Activated CD4-positive, alpha-beta T cell treated with anti-CD3 and anti-CD28 coated beads for 36 hours (primary cell): Measurements from ENCODE around the gene SOX8. TPM values are rescaled to one million over a fixed set of nuclear protein-coding genes. Genes with fewer than 3 reads are reported as not detected.
A peak's percentile ranks its signal among the peaks of the same experiment; 100 is the strongest.

Source experiments
- ATAC-seq: fragments of 200-7000 bp; cut with Tn5 transposase; one replicate; pipeline ENCODE4 v1.10.0; 2021; ENCODE audit warnings: mild to moderate bottlenecking, moderate library complexity
- CTCF ChIA-PET: fragments of 350-600 bp; sonication (Branson Sonifier 250); formaldehyde crosslinking; loops from one replicate; lab custom pipeline; 2021; ENCODE audit warnings: antibody characterized with exemption; lab: Charles Lee
- POLR2A ChIA-PET: fragments of 350-600 bp; sonication (Branson Sonifier 250); formaldehyde crosslinking; loops from one replicate; lab custom pipeline; 2021; ENCODE audit warnings: antibody characterized with exemption, inconsistent platforms; lab: Charles Lee
- DNase-seq: peaks from one replicate; pipeline ENCODE4 v3.0.0-alpha.2; 2020
- H3K27ac Mint-ChIP-seq: one replicate; pipeline ENCODE4 v1.8.0; 2021; ENCODE audit warnings: mixed read lengths
- H3K27me3 Mint-ChIP-seq: one replicate; pipeline ENCODE4 v1.8.0; 2021; ENCODE audit warnings: mixed read lengths
- H3K36me3 Mint-ChIP-seq: one replicate; pipeline ENCODE4 v1.8.0; 2021; ENCODE audit warnings: low read depth, mixed read lengths
- H3K4me1 Mint-ChIP-seq: one replicate; pipeline ENCODE4 v1.8.0; 2021; ENCODE audit warnings: mixed read lengths
- H3K4me3 Mint-ChIP-seq: one replicate; pipeline ENCODE4 v1.8.0; 2021; ENCODE audit warnings: mild to moderate bottlenecking, moderate library complexity, mixed read lengths
- H3K9me3 Mint-ChIP-seq: one replicate; pipeline ENCODE4 v1.8.0; 2021; ENCODE audit warnings: low read depth, mixed read lengths
- intact Hi-C, 2 experiments: fragments of 100-400 bp; cut with DNase I in 1 of 2; cut with micrococcal nuclease in 1 of 2; formaldehyde crosslinking; loops; one replicate each; pipeline versions ENCODE4 v1.14.2 to v1.15.1; 2022 to 2024; cut with DNase I, micrococcal nuclease
- total RNA-seq, 2 experiments: library from RNA; stranded (reverse); gene quantifications; one replicate each; pipeline ENCODE4 v1.2.3, GENCODE V29; 2021

Gene SOX8
- total RNA-seq, 2 experiments from 2014 or later: 1.4 to 1.6 TPM

- Mint-ChIP-seq H3K9me3 (no peaks in the 10 kb centered on the region), H3K36me3 (no peaks in the 10 kb centered on the region), H3K4me1 (peaks cover 11% of the 10 kb centered on the region), H3K27ac (no peak overlapping the region), H3K4me3 (peak overlapping the region; percentile 26), H3K27me3 (peaks cover 4% of the 10 kb centered on the region)
- no peak for ATAC-seq
- ChIA-PET POLR2A (interaction anchor here (1.1 to 1.2 kb wide), 2 partner anchors 14 to 15 kb away, joined by 3 read pairs; no protein-coding TSS in a partner anchor), CTCF (no interaction called here)
- intact Hi-C loops: no loop called here
- peak; percentile 49 for DNase-seq
Measured at GRCh38 chr16:982145-983043, 824 bp downstream of the SOX8 start.

DNA sequence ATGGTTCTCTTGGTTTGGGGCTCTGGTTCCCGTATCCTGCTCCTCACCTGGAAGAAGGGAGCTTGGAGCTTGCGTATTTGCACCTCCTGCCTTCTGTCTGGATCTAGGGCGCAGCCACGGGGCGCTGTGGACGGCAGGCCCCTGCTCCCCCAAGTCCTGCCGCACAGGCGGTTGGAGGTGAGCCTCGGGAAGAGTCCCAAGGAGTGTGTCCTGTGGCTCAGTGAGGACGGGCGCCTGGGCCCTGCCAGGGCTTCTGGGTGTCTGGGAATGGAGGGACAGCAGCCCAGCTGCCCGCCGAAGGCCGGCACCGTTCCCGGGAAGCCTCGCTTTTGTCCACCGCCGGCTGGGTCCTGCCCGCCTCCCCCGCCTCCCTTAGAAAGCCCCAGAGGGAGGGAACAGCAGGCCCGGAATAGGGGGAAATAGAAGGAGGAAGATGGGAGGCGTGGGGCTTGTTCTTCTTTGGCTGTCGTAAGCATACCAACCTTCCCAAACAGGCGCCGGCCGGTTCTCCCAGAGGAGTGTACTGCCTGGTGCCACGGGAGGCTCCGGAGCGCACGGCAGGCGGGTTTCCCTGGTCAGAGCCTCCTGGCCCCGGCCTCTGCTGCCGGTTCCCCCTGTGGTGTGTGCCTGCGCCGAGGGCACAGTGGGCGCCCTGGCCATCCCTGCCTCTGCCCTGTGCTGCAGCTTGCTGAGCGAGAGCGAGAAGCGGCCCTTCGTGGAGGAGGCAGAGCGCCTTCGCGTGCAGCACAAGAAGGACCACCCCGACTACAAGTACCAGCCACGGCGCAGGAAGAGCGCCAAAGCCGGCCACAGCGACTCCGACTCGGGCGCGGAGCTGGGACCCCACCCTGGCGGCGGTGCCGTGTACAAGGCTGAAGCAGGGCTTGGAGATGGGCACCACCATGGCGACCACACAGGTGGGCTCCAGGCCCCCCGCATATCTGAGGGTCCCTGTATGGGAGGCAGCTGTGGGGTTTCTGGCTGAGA lies 1.8 kb downstream of the SOX8 start:
- H3K27ac Mint-ChIP-seq: no peak overlapping the region
- ChIA-PET POLR2A (interaction anchor here (0.6 to 1.1 kb wide), 2 partner anchors 14 kb away, joined by 3 read pairs; no protein-coding TSS in a partner anchor), CTCF (no interaction called here)
- H3K27me3 Mint-ChIP-seq: peaks cover 4% of the 10 kb centered on the region
- ATAC-seq (no peak), DNase-seq (no peak)
- peaks cover 6% of the 10 kb centered on the region for H3K4me1 Mint-ChIP-seq
- intact Hi-C loops: no loop called here
- peak overlapping the region; percentile 26 for H3K4me3 Mint-ChIP-seq
- H3K9me3 Mint-ChIP-seq: no peaks in the 10 kb centered on the region
- no peaks in the 10 kb centered on the region for H3K36me3 Mint-ChIP-seq

GRCh38 chr16:984121-984694 lies 2.6 kb downstream of the SOX8 start:
- no peaks in the 10 kb centered on the region for H3K36me3 Mint-ChIP-seq
- ATAC-seq (no peak), DNase-seq (no peak)
- POLR2A ChIA-PET: interaction anchor here (0.6 kb wide), 2 partner anchors 13 to 17 kb away, joined by 3 read pairs; no protein-coding TSS in a partner anchor
- CTCF ChIA-PET: no interaction called here
- peaks cover 4% of the 10 kb centered on the region for H3K27me3 Mint-ChIP-seq
- H3K27ac Mint-ChIP-seq: no peak overlapping the region
- H3K4me1 Mint-ChIP-seq: peaks cover 6% of the 10 kb centered on the region
- H3K4me3 Mint-ChIP-seq: no peak overlapping the region
- intact Hi-C loops: no loop called here
- H3K9me3 Mint-ChIP-seq: no peaks in the 10 kb centered on the region

DNA sequence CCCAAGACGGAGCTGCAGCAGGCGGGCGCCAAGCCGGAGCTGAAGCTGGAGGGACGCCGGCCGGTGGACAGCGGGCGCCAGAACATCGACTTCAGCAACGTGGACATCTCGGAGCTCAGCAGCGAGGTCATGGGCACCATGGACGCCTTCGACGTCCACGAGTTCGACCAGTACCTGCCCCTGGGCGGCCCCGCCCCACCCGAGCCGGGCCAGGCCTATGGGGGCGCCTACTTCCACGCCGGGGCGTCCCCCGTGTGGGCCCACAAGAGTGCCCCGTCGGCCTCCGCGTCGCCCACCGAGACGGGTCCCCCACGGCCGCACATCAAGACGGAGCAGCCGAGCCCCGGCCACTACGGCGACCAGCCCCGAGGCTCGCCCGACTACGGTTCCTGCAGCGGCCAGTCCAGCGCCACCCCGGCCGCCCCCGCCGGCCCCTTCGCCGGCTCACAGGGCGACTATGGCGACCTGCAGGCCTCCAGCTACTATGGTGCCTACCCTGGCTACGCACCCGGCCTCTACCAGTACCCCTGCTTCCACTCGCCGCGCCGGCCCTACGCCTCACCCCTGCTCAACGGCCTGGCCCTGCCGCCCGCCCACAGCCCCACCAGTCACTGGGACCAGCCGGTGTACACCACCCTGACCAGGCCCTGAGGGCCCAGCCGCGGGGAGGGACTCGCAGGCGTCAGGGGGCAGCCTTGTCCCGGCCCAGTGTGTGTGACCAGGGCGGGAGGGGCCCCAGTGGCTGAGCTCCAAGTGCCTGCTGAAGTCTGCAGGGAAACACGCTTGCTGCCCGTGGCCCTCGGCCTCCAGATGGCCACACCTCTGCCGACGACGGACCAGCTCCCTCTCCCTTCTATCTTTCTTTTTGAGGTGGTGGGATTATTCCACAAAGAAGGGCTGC lies 3.4 kb downstream of the SOX8 start:
- ATAC-seq (no peak), DNase-seq (no peak)
- H3K27ac Mint-ChIP-seq: no peak overlapping the region
- POLR2A ChIA-PET: no interaction called here
- peaks cover 6% of the 10 kb centered on the region for H3K4me1 Mint-ChIP-seq
- intact Hi-C loops: no loop called here
- H3K36me3 Mint-ChIP-seq: no peaks in the 10 kb centered on the region
- CTCF ChIA-PET: interaction anchor here (0.6 to 1.4 kb wide), 2 partner anchors 13 to 243 kb away, joined by 3 read pairs; no protein-coding TSS in a partner anchor
- no peaks in the 10 kb centered on the region for H3K9me3 Mint-ChIP-seq
- H3K4me3 Mint-ChIP-seq: no peak overlapping the region
- peaks cover 4% of the 10 kb centered on the region for H3K27me3 Mint-ChIP-seq

GRCh38 chr16:985646-986400 lies 4.3 kb downstream of the SOX8 start:
- Mint-ChIP-seq H3K27ac (no peak overlapping the region), H3K9me3 (no peaks in the 10 kb centered on the region), H3K4me1 (peaks cover 6% of the 10 kb centered on the region), H3K27me3 (peaks cover 4% of the 10 kb centered on the region), H3K4me3 (no peak overlapping the region), H3K36me3 (no peaks in the 10 kb centered on the region)
- CTCF ChIA-PET: interaction anchor here (1.4 kb wide), 1 partner anchor 12 kb away, joined by 3 read pairs; no protein-coding TSS in a partner anchor
- intact Hi-C loops: no loop called here
- peak; percentile 8 for ATAC-seq
- no peak for DNase-seq
- POLR2A ChIA-PET: no interaction called here

- H3K27me3 Mint-ChIP-seq: peaks cover 4% of the 10 kb centered on the region
- H3K36me3 Mint-ChIP-seq: no peaks in the 10 kb centered on the region
- ChIA-PET CTCF (interaction anchor here (1.4 kb wide), 1 partner anchor 11 kb away, joined by 3 read pairs; no protein-coding TSS in a partner anchor), POLR2A (interaction anchor here (0.6 kb wide), 1 partner anchor 44 kb away, joined by 3 read pairs; no protein-coding TSS in a partner anchor)
- H3K9me3 Mint-ChIP-seq: no peaks in the 10 kb centered on the region
- H3K4me3 Mint-ChIP-seq: no peak overlapping the region
- intact Hi-C loops: no loop called here
- ATAC-seq: peak; percentile 81
- no peak overlapping the region for H3K27ac Mint-ChIP-seq
- peak; percentile 46 for DNase-seq
- H3K4me1 Mint-ChIP-seq: peaks cover 6% of the 10 kb centered on the region
Measured at GRCh38 chr16:986411-986810, 4.8 kb downstream of the SOX8 start.

- DNase-seq (no peak), ATAC-seq (no peak)
- H3K27me3 Mint-ChIP-seq: peaks cover 4% of the 10 kb centered on the region
- H3K36me3 Mint-ChIP-seq: no peaks in the 10 kb centered on the region
- no peak overlapping the region for H3K4me3 Mint-ChIP-seq
- ChIA-PET CTCF (no interaction called here), POLR2A (interaction anchor here (0.6 kb wide), 1 partner anchor 44 kb away, joined by 3 read pairs; no protein-coding TSS in a partner anchor)
- no peak overlapping the region for H3K27ac Mint-ChIP-seq
- no peaks in the 10 kb centered on the region for H3K9me3 Mint-ChIP-seq
- H3K4me1 Mint-ChIP-seq: peaks cover 6% of the 10 kb centered on the region
- intact Hi-C loops: no loop called here
Measured at GRCh38 chr16:986925-987582, 5.5 kb downstream of the SOX8 start.

- ChIA-PET POLR2A (no interaction called here), CTCF (no interaction called here)
- H3K4me3 Mint-ChIP-seq: no peak overlapping the region
- intact Hi-C loops: no loop called here
- no peaks in the 10 kb centered on the region for H3K36me3 Mint-ChIP-seq
- ATAC-seq (no peak), DNase-seq (no peak)
- no peak overlapping the region for H3K27ac Mint-ChIP-seq
- H3K4me1 Mint-ChIP-seq: peaks cover 6% of the 10 kb centered on the region
- no peaks in the 10 kb centered on the region for H3K9me3 Mint-ChIP-seq
- H3K27me3 Mint-ChIP-seq: peaks cover under 1% of the 10 kb centered on the region
Measured at GRCh38 chr16:987906-988305, 6.3 kb downstream of the SOX8 start.

- Mint-ChIP-seq H3K27me3 (no peaks in the 10 kb centered on the region), H3K4me3 (no peak overlapping the region), H3K9me3 (no peaks in the 10 kb centered on the region), H3K27ac (no peak overlapping the region), H3K4me1 (peaks cover 6% of the 10 kb centered on the region), H3K36me3 (no peaks in the 10 kb centered on the region)
- ChIA-PET CTCF (no interaction called here), POLR2A (interaction anchor here (0.6 kb wide), 1 partner anchor 25 kb away, joined by 4 read pairs; no protein-coding TSS in a partner anchor)
- DNase-seq (no peak), ATAC-seq (no peak)
- intact Hi-C loops: no loop called here
Measured at GRCh38 chr16:988471-989353, 7.1 kb downstream of the SOX8 start.
